ENCODE data around the gene RNU11. TPM values are rescaled to one million over a fixed set of nuclear protein-coding genes. Genes with fewer than 3 reads are reported as not detected.
"Not testable (repeated sequence)": the region's sequence is repeated elsewhere in the genome, so short reads cannot be mapped to it uniquely, and the experiment has no call there.

The RNU11 gene
- total RNA-seq, 1 donor from 2014 or later = not detected

DNA sequence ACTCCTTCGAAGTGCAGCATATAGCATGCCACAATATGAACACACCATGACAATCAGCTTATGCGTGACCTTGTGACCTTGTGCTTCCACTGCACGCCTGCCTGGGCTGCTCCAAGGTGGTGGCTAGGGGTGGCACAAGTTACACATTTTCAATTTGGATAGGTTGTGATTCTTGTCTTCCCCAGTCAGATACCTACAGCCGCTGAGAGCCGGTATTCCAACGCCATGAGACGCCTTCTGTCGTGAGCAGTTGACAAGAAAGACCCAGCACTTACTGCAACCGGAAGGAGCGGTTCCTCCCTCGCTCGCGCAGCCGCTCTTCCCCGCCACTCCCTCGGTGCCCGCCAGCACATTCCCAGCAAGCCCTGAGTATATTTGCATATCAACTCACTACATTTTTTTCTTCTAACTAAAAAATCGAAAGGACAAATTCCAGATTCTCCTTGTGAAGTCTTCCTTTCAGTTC is 359 bp upstream of the RNU11 start:
- TF ChIP-seq, protein P1, sequence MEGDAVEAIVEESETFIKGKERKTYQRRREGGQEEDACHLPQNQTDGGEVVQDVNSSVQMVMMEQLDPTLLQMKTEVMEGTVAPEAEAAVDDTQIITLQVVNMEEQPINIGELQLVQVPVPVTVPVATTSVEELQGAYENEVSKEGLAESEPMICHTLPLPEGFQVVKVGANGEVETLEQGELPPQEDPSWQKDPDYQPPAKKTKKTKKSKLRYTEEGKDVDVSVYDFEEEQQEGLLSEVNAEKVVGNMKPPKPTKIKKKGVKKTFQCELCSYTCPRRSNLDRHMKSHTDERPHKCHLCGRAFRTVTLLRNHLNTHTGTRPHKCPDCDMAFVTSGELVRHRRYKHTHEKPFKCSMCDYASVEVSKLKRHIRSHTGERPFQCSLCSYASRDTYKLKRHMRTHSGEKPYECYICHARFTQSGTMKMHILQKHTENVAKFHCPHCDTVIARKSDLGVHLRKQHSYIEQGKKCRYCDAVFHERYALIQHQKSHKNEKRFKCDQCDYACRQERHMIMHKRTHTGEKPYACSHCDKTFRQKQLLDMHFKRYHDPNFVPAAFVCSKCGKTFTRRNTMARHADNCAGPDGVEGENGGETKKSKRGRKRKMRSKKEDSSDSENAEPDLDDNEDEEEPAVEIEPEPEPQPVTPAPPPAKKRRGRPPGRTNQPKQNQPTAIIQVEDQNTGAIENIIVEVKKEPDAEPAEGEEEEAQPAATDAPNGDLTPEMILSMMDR (IDR thresholded peaks at IDR 0.05; ENCODE audit: borderline replicate concordance) = no peak
- H3K9me3 ChIP-seq (replicated peaks) = no peaks in the 10 kb centered on the region
- no peaks in the 10 kb centered on the region for H3K36me3 ChIP-seq
- intact Hi-C loops (cut with micrococcal nuclease) = no loop called here
- peak; percentile 92 for DNase-seq
- H3K27me3 ChIP-seq (ENCODE audit: low read depth) = no peaks in the 10 kb centered on the region
- peak overlapping the region; percentile 95 for H3K27ac ChIP-seq (replicated peaks)
- H3K4me1 ChIP-seq = peaks cover 47% of the 10 kb centered on the region
- H3K4me3 ChIP-seq = peak overlapping the region; percentile 63

DNA sequence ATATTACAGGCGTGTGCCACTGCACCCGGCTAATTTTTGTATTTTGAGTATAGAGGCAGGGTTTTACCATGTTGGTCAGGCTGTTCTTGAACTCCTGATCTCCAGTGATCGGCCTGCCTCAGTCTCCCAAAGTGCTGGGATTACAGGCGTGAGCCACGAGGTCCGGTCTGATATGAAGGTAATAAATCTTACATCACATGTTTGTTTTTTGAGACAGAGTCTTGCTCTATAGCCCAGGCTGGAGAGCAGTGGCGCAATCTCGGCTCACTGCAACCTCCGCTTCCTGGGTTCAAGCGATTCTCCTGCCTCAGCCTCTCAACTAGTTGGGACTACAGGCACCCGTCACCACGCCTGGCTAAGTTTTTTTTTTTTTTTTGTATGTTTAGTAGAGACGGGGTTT is 4.7 kb downstream of the RNU11 start:
- H3K27ac ChIP-seq (replicated peaks); H3K36me3 ChIP-seq; H3K9me3 ChIP-seq (replicated peaks); DNase-seq; H3K4me3 ChIP-seq; H3K27me3 ChIP-seq (ENCODE audit: low read depth); intact Hi-C loops (cut with micrococcal nuclease): not testable (repeated sequence)
- peaks cover 16% of the 10 kb centered on the region for H3K4me1 ChIP-seq

DNA sequence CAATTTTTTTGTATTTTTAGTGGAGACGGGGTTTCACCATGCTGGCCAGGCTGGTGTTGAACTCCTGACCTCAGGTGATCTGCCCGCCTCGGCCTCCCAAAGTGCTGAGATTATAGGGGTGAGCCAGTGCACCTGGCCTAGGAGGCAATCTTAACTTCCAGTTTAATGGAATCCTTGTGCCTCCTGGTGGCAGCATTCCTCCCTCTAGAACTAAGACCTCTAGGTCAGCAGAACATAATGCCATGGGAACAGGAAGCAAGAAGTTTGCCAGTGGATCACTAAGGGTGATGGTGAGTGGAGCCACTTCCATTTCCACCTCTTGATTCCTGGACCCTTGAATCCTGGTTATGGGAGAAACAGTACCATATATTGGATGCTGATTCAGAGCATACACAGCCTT is 5.5 kb downstream of the RNU11 start:
- TF ChIP-seq, protein P1 (IDR thresholded peaks at IDR 0.05; ENCODE audit: borderline replicate concordance) = peak; percentile 29

DNA sequence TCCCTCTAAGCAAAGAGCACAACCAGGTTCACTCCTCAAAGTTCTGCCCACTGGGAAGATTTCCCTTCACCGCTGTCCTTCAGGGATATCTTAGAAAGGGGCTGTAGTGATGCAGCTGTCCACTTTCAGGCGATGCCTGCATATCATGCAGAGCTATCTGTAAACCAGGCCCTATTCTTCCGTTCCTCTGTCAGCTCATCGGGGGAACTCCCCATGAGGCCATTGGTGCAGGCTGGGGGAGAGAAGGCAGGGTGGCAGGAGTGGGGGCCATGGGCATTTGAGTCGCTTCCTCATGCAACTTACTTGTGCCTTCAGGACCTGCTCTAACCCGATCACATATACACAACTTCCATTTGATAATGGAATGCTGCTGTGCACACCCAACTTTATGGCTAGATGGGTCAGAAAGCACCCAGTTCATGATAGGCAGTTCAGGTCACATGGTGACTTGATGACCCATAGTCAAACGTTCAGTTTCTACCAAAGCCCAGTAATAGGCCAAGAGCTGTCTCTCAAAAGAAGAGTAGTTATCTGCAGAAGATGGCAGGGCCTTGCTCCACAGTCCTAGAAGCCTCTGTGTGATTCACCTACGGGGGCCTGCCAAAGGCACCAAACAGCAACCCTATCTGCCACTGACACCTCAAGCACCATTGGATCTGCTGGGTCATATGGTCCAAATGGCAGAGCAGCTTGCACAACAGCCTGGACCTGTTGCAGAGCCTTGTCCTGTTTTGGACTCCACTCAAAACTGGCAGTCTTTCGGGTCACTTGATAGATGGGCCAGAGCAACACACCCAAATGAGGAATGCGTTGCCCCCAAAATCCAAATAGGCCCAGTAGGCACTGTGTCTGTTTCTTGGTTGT is 7.3 kb downstream of the RNU11 start:
- intact Hi-C loops (cut with micrococcal nuclease); H3K4me3 ChIP-seq; DNase-seq; H3K9me3 ChIP-seq (replicated peaks); H3K36me3 ChIP-seq; H3K4me1 ChIP-seq; H3K27me3 ChIP-seq (ENCODE audit: low read depth); H3K27ac ChIP-seq (replicated peaks): not testable (repeated sequence)

More for the DNA sequence above, 5.5 kb downstream of the RNU11 start:
- intact Hi-C loops (cut with micrococcal nuclease); H3K27me3 ChIP-seq (ENCODE audit: low read depth); DNase-seq; H3K4me3 ChIP-seq; H3K9me3 ChIP-seq (replicated peaks); H3K27ac ChIP-seq (replicated peaks); H3K36me3 ChIP-seq: not testable (repeated sequence)
- H3K4me1 ChIP-seq = peaks cover 14% of the 10 kb centered on the region

DNA sequence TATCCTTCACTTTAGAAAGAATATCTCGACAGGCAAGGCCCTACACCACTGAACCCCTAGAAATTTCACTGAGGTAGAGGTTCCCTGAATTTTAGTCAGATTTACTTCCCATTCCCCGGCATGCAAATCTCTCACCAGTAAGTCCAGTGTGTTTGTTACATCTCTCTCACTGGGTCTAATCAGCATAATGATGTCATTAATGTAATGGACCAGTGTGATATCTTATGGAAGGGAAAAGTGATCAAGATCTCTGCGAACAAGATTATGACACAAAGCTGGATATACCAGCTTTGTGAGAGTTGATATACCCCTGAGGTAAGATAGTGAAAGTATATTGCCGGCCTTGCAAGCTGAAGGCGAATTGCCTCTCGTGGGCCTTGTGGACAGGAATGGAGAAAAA is 7.9 kb downstream of the RNU11 start:
- H3K27ac ChIP-seq (replicated peaks) = no peak overlapping the region

DNA sequence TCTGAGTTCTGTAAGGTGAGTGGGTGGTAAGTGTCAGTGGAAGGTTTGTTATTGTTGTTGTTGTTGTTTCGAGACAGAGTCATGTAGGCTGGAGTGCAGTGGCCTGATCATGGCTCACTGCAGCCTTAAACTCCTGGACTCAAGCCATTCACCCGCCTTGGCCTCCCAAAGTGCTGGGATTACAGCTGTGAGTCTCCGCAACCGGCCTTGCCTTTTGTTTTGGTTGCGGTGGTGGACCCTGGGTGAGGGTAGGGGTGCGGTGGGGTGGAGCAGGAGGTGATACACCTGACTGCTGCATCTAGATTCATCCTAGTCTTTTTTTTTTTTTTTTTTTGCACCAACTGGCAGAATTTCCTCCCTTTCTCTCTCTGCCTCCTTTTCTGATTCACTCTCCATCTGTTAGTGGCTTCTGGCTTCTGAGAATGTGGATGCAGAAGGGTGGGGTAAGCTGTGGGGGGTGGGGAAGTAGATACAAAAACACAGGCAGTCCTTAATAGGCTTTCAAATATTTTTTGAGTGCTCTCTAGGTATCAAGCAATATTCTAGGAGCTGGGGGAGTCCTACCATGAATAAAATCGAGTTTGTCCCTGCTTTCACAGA is 15.6 kb downstream of the RNU11 start:
- intact Hi-C loops (cut with micrococcal nuclease) = no loop called here
- no peak for DNase-seq

More for the DNA sequence above, 7.9 kb downstream of the RNU11 start:
- Histone ChIP-seq H3K36me3 (no peaks in the 10 kb centered on the region), H3K27me3 (ENCODE audit: low read depth) (no peaks in the 10 kb centered on the region), H3K4me3 (no peak overlapping the region), H3K4me1 (peaks cover 7% of the 10 kb centered on the region), H3K9me3 (replicated peaks) (no peaks in the 10 kb centered on the region)
- TF ChIP-seq, protein P1 (IDR thresholded peaks at IDR 0.05; ENCODE audit: borderline replicate concordance) = no peak
- no peak for DNase-seq
- intact Hi-C loops (cut with micrococcal nuclease) = no loop called here

More for the DNA sequence above, 15.6 kb downstream of the RNU11 start:
- no peak overlapping the region for H3K4me3 ChIP-seq
- H3K4me1 ChIP-seq = peaks cover 11% of the 10 kb centered on the region
- no peak overlapping the region for H3K27ac ChIP-seq (replicated peaks)
- no peaks in the 10 kb centered on the region for H3K9me3 ChIP-seq (replicated peaks)
- H3K36me3 ChIP-seq = no peaks in the 10 kb centered on the region
- H3K27me3 ChIP-seq (ENCODE audit: low read depth) = no peaks in the 10 kb centered on the region
- TF ChIP-seq, protein P1 (IDR thresholded peaks at IDR 0.05; ENCODE audit: borderline replicate concordance) = no peak

Measured in left ventricle myocardium inferior (tissue), 1 donor.